MM.1S (cell line): ENCODE results near the gene ANP32B.

Source experiments
- DNase-seq: peaks from one replicate; pipeline ENCODE4 v3.0.0-alpha.2; 2015
- H2AFZ ChIP-seq: fragments of 300-600 bp; sonication (generic); 2 replicates; pipeline ENCODE4 v1.6.0; 2016; ENCODE audit warnings: antibody characterized with exemption, low read length
- H3F3A ChIP-seq: fragments of 300-600 bp; sonication (generic); 2 replicates; pipeline ENCODE4 v1.6.1; 2016; ENCODE audit warnings: mild to moderate bottlenecking, antibody characterized with exemption, low read length, moderate library complexity, mixed read lengths; ENCODE audit not compliant: insufficient read depth
- H3K27ac ChIP-seq: fragments of 300-600 bp; sonication (generic); 2 replicates; pipeline ENCODE4 v1.5.1; 2016; ENCODE audit warnings: mild to moderate bottlenecking, low read length
- H3K27me3 ChIP-seq: fragments of 300-600 bp; sonication (generic); replicated peaks from 2 replicates; pipeline ENCODE4 v1.6.0; 2016; ENCODE audit warnings: low read length; ENCODE audit not compliant: insufficient read depth
- H3K36me3 ChIP-seq: fragments of 300-600 bp; sonication (generic); replicated peaks from 2 replicates; pipeline ENCODE4 v1.6.1; 2016; ENCODE audit warnings: mild to moderate bottlenecking, low read length, mixed read lengths; ENCODE audit not compliant: insufficient read depth
- H3K4me1 ChIP-seq: fragments of 300-600 bp; sonication (generic); 2 replicates; pipeline ENCODE4 v1.6.1; 2016; ENCODE audit warnings: low read length, mixed read lengths
- H3K4me2 ChIP-seq: fragments of 300-600 bp; sonication (generic); 2 replicates; pipeline ENCODE4 v1.6.0; 2016; ENCODE audit warnings: low read depth, low read length
- H3K4me3 ChIP-seq: fragments of 300-600 bp; sonication (generic); 2 replicates; pipeline ENCODE4 v1.5.1; 2016; ENCODE audit warnings: low read length, mixed read lengths
- H3K79me2 ChIP-seq: fragments of 300-600 bp; sonication (generic); 2 replicates; pipeline ENCODE4 v1.6.1; 2016; ENCODE audit warnings: mixed run types, low read length, mixed read lengths
- H3K9ac ChIP-seq: fragments of 300-600 bp; sonication (generic); 2 replicates; pipeline ENCODE4 v1.6.1; 2016; ENCODE audit warnings: low read length, mixed read lengths
- H3K9me2 ChIP-seq: fragments of 300-600 bp; sonication (generic); replicated peaks from 2 replicates; pipeline ENCODE4 v1.6.1; 2016; ENCODE audit warnings: mild to moderate bottlenecking, low read length, mixed read lengths; ENCODE audit not compliant: insufficient read depth
- H3K9me3 ChIP-seq: fragments of 300-600 bp; sonication (generic); replicated peaks from 2 replicates; pipeline ENCODE4 v1.6.1; 2016; ENCODE audit warnings: mild to moderate bottlenecking, low read length, mixed read lengths; ENCODE audit not compliant: insufficient read depth
- H4K20me1 ChIP-seq: fragments of 300-600 bp; sonication (generic); 2 replicates; pipeline ENCODE4 v1.6.1; 2016; ENCODE audit warnings: mild to moderate bottlenecking, low read length, moderate library complexity, mixed read lengths; ENCODE audit not compliant: insufficient read depth
- EZH2 ChIP-seq: fragments of 300-600 bp; sonication (generic); optimal IDR thresholded peaks from 2 replicates; pipeline ENCODE3; 2017; ENCODE audit warnings: low read depth, mild to moderate bottlenecking, antibody characterized with exemption, low read length, mixed read lengths
- EZH2phosphoT487 ChIP-seq: fragments of 300-600 bp; sonication (generic); IDR thresholded peaks from 2 replicates; pipeline ENCODE4 v1.6.1; 2018; ENCODE audit warnings: antibody characterized with exemption, low read length
- TF ChIP-seq, protein P1 (sequence below): fragments of 300-600 bp; sonication (generic); IDR thresholded peaks from 2 replicates; pipeline ENCODE4 v1.5.1; 2016; ENCODE audit warnings: antibody characterized with exemption, low read length, mixed read lengths

The ANP32B gene

GRCh38 chr9:97990259-97990658 is 7.1 kb downstream of the ANP32B start:
- Histone ChIP-seq H3K9me2 (no peaks in the 10 kb centered on the region), H3K9ac (no peak overlapping the region), H3K4me1 (peaks cover 27% of the 10 kb centered on the region), H3K36me3 (peaks cover 10% of the 10 kb centered on the region; the same call in 1 of the 2 replicates), H3K9me3 (no peaks in the 10 kb centered on the region), H3K4me3 (no peak overlapping the region), H2AFZ (no peak overlapping the region), H3K27ac (no peak overlapping the region), H4K20me1 (peaks cover 86% of the 10 kb centered on the region), H3K4me2 (no peak overlapping the region), H3F3A (0 out of 2 replicates have a peak, but pooled peaks cover 9% of the 10 kb centered on the region), H3K27me3 (no peaks in the 10 kb centered on the region), H3K79me2 (peaks cover 100% of the 10 kb centered on the region)
- no peak for DNase-seq
- no peak for TF ChIP-seq EZH2
- no peak for TF ChIP-seq EZH2phosphoT487
- TF ChIP-seq, protein P1, sequence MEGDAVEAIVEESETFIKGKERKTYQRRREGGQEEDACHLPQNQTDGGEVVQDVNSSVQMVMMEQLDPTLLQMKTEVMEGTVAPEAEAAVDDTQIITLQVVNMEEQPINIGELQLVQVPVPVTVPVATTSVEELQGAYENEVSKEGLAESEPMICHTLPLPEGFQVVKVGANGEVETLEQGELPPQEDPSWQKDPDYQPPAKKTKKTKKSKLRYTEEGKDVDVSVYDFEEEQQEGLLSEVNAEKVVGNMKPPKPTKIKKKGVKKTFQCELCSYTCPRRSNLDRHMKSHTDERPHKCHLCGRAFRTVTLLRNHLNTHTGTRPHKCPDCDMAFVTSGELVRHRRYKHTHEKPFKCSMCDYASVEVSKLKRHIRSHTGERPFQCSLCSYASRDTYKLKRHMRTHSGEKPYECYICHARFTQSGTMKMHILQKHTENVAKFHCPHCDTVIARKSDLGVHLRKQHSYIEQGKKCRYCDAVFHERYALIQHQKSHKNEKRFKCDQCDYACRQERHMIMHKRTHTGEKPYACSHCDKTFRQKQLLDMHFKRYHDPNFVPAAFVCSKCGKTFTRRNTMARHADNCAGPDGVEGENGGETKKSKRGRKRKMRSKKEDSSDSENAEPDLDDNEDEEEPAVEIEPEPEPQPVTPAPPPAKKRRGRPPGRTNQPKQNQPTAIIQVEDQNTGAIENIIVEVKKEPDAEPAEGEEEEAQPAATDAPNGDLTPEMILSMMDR, result no peak

DNA sequence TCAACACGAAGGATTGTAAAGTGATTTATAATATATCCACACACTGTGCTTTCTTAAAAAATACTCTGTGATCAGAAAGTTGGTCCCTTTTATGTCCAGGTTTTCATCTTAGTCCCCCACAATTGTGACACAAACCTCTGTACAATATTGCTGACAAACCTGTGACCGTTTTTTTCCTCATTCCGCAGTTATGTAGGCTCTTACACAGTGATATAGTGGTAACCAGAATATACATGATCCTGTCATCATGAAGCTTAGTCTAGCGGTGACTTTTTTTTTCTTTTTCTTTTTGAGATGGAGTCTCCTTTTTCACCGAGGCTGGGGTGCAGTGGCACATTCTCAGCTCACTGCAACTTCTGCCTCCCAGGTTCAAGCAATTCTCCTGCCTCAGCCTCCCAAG is 8.7 kb downstream of the ANP32B start:
- H3K9me2 ChIP-seq, result no peaks in the 10 kb centered on the region
- H3K4me3 ChIP-seq, result no peak overlapping the region
- H3K9ac ChIP-seq, result no peak overlapping the region
- H3K79me2 ChIP-seq, result peaks cover 100% of the 10 kb centered on the region
- peaks cover 84% of the 10 kb centered on the region for H4K20me1 ChIP-seq
- no peak for TF ChIP-seq EZH2
- TF ChIP-seq, protein P1, result no peak
- no peak for TF ChIP-seq EZH2phosphoT487
- H2AFZ ChIP-seq, result no peak overlapping the region
- H3K4me2 ChIP-seq, result no peak overlapping the region
- no peaks in the 10 kb centered on the region for H3K27me3 ChIP-seq
- H3K27ac ChIP-seq, result no peak overlapping the region
- H3F3A ChIP-seq, result 0 out of 2 replicates have a peak, but pooled peaks cover 4% of the 10 kb centered on the region
- peaks cover 11% of the 10 kb centered on the region; the same call in 1 of the 2 replicates for H3K36me3 ChIP-seq
- H3K4me1 ChIP-seq, result peaks cover 22% of the 10 kb centered on the region
- DNase-seq, result no peak
- no peaks in the 10 kb centered on the region for H3K9me3 ChIP-seq

- H3K36me3 ChIP-seq, result peaks cover 12% of the 10 kb centered on the region; the same call in 1 of the 2 replicates
- peaks cover 100% of the 10 kb centered on the region for H3K79me2 ChIP-seq
- H3K27ac ChIP-seq, result no peak overlapping the region
- no peak overlapping the region for H2AFZ ChIP-seq
- peaks cover 84% of the 10 kb centered on the region for H4K20me1 ChIP-seq
- no peaks in the 10 kb centered on the region for H3K9me3 ChIP-seq
- no peaks in the 10 kb centered on the region for H3K27me3 ChIP-seq
- H3K4me3 ChIP-seq, result no peak overlapping the region
- H3K4me1 ChIP-seq, result peaks cover 23% of the 10 kb centered on the region
- H3K9me2 ChIP-seq, result no peaks in the 10 kb centered on the region
- no peak overlapping the region for H3K9ac ChIP-seq
- no peak for DNase-seq
- H3K4me2 ChIP-seq, result no peak overlapping the region
- TF ChIP-seq, protein P1, result no peak
- no peak for TF ChIP-seq EZH2phosphoT487
- no peak for TF ChIP-seq EZH2
- 0 out of 2 replicates have a peak, but pooled peaks cover 4% of the 10 kb centered on the region for H3F3A ChIP-seq
Observed at GRCh38 chr9:97992219-97992618, 9.1 kb downstream of the ANP32B start.
